Measurements from ENCODE around the gene RNF41. TPM values are rescaled to one million over a fixed set of nuclear protein-coding genes. Genes with fewer than 3 reads are reported as not detected.

Gene RNF41
- total and polyA plus RNA-seq, 2 of the 13 experiments (the other 11 are each of a cell fraction or from before 2014, with no cell fraction given), result 27.1 to 39.4 TPM

GRCh38 chr12:56224102-56224701 is 2.5 kb upstream of the RNF41 start, which contains the start of gene NABP2 (continued):
- TF ChIP-seq ZNF580 (CRISPR knock-in tag; IDR thresholded peaks at IDR 0.05; ENCODE audit: borderline replicate concordance, low read depth), result 0 out of 2 replicates have a peak, but pooled peaks have one; percentile 27
- no peak for TF ChIP-seq RBM22 (optimal IDR thresholded peaks at IDR 0.05; ENCODE audit: low read length)
- TF ChIP-seq SOX6 (IDR thresholded peaks at IDR 0.05), result no peak
- peak; percentile 44; the same call in 1 of the 2 replicates for TF ChIP-seq SOX6 (CRISPR knock-in tag; IDR thresholded peaks at IDR 0.05)
- TF ChIP-seq ZBTB26 (CRISPR knock-in tag; IDR thresholded peaks at IDR 0.05; ENCODE audit: borderline replicate concordance), result 0 out of 2 replicates have a peak, but pooled peaks have one; percentile 19
- TF ChIP-seq ZMAT3 (CRISPR knock-in tag; conservative IDR thresholded peaks at IDR 0.05), result no peak; the same call in 1 of the 2 replicates
- TF ChIP-seq ZNF687 (CRISPR knock-in tag; IDR thresholded peaks at IDR 0.05), result peak; percentile 94
- 0 out of 2 replicates have a peak, but pooled peaks have one; percentile 40 for TF ChIP-seq ZBTB21 (CRISPR knock-in tag; IDR thresholded peaks at IDR 0.05)
- TF ChIP-seq SATB2 (CRISPR knock-in tag; IDR thresholded peaks at IDR 0.05), result no peak
- peak; percentile 66 for TF ChIP-seq ZBTB7B (CRISPR knock-in tag; IDR thresholded peaks at IDR 0.05)
- TF ChIP-seq GABPA (IDR thresholded peaks at IDR 0.05; ENCODE audit: low read depth, low read length), result peak; percentile 84
- peak; percentile 90 for TF ChIP-seq GABPA (CRISPR knock-in tag; IDR thresholded peaks at IDR 0.05; ENCODE audit: low read depth)
- TF ChIP-seq RBM39 (IDR thresholded peaks at IDR 0.05; ENCODE audit: low read depth, low read length, poor library complexity, severe bottlenecking), result peak; percentile 81
- peak; percentile 91 for TF ChIP-seq ZNF205 (CRISPR knock-in tag; IDR thresholded peaks at IDR 0.05)
- TF ChIP-seq FOXP4 (CRISPR knock-in tag; IDR thresholded peaks at IDR 0.05), result no peak
- TF ChIP-seq SALL1 (CRISPR knock-in tag; IDR thresholded peaks at IDR 0.05), result peak; percentile 84

Measured in HepG2 (cell line).